Progenitor cell of endocrine pancreas (in vitro differentiated cells): ENCODE results near the gene ZSWIM4. TPM values are rescaled to one million over a fixed set of nuclear protein-coding genes. Genes with fewer than 3 reads are reported as not detected.

ENCODE experiments used
- DNase-seq: peaks from one replicate; pipeline ENCODE4 v3.0.0; 2021; ENCODE audit warnings: low spot score; ENCODE audit not compliant: unreplicated experiment
- H3K27ac Mint-ChIP-seq: 2 replicates; pipeline ENCODE4 v1.8.0; 2021; ENCODE audit warnings: mild to moderate bottlenecking, moderate library complexity, mixed read lengths
- H3K27me3 Mint-ChIP-seq: 2 replicates; pipeline ENCODE4 v1.8.0; 2021; ENCODE audit warnings: mixed read lengths
- H3K36me3 Mint-ChIP-seq: 2 replicates; pipeline ENCODE4 v1.8.0; 2022; ENCODE audit warnings: mixed read lengths; ENCODE audit not compliant: insufficient read depth
- H3K4me1 Mint-ChIP-seq: 2 replicates; pipeline ENCODE4 v1.8.0; 2021; ENCODE audit warnings: low read depth, mixed read lengths
- H3K4me3 Mint-ChIP-seq: 2 replicates; pipeline ENCODE4 v1.8.0; 2021; ENCODE audit warnings: low read depth, mild to moderate bottlenecking, moderate library complexity, mixed read lengths
- H3K9me3 Mint-ChIP-seq: 2 replicates; pipeline ENCODE4 v1.8.0; 2021; ENCODE audit warnings: low read depth, mixed read lengths
- total RNA-seq: library from RNA; stranded (reverse); gene quantifications from 2 replicates; pipeline ENCODE4 v1.2.1, GENCODE V29; 2021
- TF ChIP-seq, protein P1 (sequence below): fragments of 200-600 bp; sonication (generic); IDR thresholded peaks from one replicate; pipeline ENCODE4 v1.5.0; 2021; ENCODE audit warnings: antibody characterized with exemption, mild to moderate bottlenecking; ENCODE audit not compliant: unreplicated experiment

Gene ZSWIM4
- total RNA-seq, 1 donor from 2014 or later = 34.6 TPM

DNA sequence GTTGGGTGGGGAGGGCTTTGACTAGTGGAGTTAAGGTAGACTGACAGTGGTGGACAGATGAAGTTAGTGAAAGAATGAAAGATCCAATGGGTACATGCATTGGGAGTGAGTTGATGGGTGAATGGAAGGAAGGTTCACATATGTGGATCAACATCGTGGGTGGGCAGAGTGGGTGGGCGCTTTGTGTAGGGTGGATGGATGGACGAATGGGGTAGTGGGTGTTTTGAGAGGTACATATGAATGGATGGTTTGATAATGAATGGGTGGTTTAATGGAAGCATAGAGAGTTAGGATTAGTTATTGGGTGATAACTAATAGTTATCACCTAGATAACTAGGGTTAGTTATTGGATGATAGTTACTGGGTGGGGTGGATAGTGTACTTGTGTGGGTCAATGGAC is 11.5 kb downstream of the ZSWIM4 start:
- H3K27me3 Mint-ChIP-seq = no peaks in the 10 kb centered on the region
- H3K36me3 Mint-ChIP-seq = peaks cover 13% of the 10 kb centered on the region
- H3K4me1 Mint-ChIP-seq = no peaks in the 10 kb centered on the region
- no peak for DNase-seq
- no peak overlapping the region for H3K4me3 Mint-ChIP-seq
- TF ChIP-seq, protein P1, sequence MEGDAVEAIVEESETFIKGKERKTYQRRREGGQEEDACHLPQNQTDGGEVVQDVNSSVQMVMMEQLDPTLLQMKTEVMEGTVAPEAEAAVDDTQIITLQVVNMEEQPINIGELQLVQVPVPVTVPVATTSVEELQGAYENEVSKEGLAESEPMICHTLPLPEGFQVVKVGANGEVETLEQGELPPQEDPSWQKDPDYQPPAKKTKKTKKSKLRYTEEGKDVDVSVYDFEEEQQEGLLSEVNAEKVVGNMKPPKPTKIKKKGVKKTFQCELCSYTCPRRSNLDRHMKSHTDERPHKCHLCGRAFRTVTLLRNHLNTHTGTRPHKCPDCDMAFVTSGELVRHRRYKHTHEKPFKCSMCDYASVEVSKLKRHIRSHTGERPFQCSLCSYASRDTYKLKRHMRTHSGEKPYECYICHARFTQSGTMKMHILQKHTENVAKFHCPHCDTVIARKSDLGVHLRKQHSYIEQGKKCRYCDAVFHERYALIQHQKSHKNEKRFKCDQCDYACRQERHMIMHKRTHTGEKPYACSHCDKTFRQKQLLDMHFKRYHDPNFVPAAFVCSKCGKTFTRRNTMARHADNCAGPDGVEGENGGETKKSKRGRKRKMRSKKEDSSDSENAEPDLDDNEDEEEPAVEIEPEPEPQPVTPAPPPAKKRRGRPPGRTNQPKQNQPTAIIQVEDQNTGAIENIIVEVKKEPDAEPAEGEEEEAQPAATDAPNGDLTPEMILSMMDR = no peak
- no peaks in the 10 kb centered on the region for H3K9me3 Mint-ChIP-seq
- H3K27ac Mint-ChIP-seq = no peak overlapping the region

DNA sequence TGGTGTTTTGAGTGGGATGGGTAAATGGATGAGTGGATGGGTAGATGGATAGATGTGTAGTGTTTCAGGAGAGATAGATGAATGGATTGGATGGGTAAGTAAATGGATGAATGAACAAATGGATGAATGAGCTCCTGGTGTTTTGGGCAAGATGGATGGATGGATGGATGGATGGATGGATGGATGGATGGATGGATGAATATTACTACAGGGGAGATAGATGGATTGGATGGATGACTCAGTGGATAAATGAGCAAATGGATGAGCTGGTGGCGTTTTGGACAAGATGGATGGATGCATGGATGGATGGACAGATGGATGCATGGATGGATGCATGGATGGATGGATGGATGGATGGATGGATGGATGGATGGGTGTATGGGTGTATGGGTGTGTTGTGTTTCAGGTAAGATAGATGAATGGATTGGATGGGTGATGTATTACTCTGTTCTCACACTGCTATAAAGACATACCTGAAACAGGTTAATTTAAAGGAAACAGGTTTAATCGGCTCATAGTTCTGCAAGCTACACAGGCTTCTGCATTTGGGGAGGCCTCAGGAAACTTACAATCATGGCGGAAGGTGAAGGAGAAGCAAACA is 12.3 kb downstream of the ZSWIM4 start:
- peaks cover 13% of the 10 kb centered on the region for H3K36me3 Mint-ChIP-seq
- H3K27me3 Mint-ChIP-seq = no peaks in the 10 kb centered on the region
- H3K9me3 Mint-ChIP-seq = no peaks in the 10 kb centered on the region
- H3K27ac Mint-ChIP-seq = no peak overlapping the region
- no peak for DNase-seq
- no peaks in the 10 kb centered on the region for H3K4me1 Mint-ChIP-seq
- TF ChIP-seq, protein P1 = no peak
- no peak overlapping the region for H3K4me3 Mint-ChIP-seq

DNA sequence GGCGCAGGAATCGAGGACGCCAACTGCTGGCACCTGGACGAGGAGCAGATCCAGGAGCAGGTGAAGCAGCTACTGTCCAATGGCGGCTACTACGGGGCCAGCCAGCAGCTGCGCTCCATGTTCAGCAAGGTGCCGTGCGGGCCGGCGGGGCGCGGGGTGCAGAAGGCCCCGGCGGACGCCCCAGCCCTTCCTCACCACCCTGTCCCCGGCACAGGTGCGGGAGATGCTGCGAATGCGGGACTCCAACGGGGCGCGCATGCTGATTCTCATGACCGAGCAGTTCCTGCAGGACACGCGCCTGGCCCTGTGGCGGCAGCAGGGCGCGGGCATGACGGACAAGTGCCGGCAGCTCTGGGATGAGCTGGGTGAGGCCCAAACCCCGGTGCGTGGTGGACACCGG is 13.6 kb downstream of the ZSWIM4 start:
- Mint-ChIP-seq H3K4me3 (no peak overlapping the region), H3K9me3 (no peaks in the 10 kb centered on the region), H3K36me3 (peaks cover 19% of the 10 kb centered on the region), H3K27me3 (no peaks in the 10 kb centered on the region), H3K27ac (no peak overlapping the region), H3K4me1 (no peaks in the 10 kb centered on the region)
- TF ChIP-seq, protein P1 = no peak
- DNase-seq = no peak

DNA sequence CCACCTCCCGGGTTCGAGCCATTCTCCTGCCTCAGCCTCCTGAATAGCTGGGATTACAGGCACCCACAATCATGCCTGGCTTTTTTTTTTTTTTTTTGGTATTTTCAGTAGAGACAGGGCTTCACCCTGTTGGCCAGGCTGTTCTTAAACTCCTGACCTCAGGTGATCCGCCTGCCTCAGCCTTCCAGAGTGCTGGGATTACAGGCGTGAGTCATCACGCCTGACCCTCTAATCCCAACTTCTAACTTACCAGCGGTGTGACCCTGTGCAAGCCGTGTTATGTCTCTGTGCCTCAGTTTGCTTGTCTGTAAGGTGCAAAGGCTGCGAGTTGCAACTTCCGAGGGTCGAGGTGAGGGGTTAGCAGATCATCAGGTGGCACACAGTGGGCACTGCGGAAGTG is 17.3 kb downstream of the ZSWIM4 start:
- H3K9me3 Mint-ChIP-seq = no peaks in the 10 kb centered on the region
- H3K4me1 Mint-ChIP-seq = no peaks in the 10 kb centered on the region
- H3K36me3 Mint-ChIP-seq = peaks cover 16% of the 10 kb centered on the region
- no peak for DNase-seq
- TF ChIP-seq, protein P1 = no peak
- H3K27me3 Mint-ChIP-seq = no peaks in the 10 kb centered on the region
- no peak overlapping the region for H3K27ac Mint-ChIP-seq
- no peak overlapping the region for H3K4me3 Mint-ChIP-seq

GRCh38 chr19:13813147-13813546 is 17.9 kb downstream of the ZSWIM4 start:
- Mint-ChIP-seq H3K4me1 (no peaks in the 10 kb centered on the region), H3K9me3 (no peaks in the 10 kb centered on the region), H3K27me3 (no peaks in the 10 kb centered on the region), H3K4me3 (no peak overlapping the region), H3K36me3 (peaks cover 16% of the 10 kb centered on the region), H3K27ac (no peak overlapping the region)
- TF ChIP-seq, protein P1 = no peak
- DNase-seq = no peak
